ENCODE results near the gene MAP4. TPM values are rescaled to one million over a fixed set of nuclear protein-coding genes. Genes with fewer than 3 reads are reported as not detected.

Gene MAP4
- total and polyA plus RNA-seq, 3 experiments from 2014 or later, result 55.7 to 117 (median 114) TPM

DNA sequence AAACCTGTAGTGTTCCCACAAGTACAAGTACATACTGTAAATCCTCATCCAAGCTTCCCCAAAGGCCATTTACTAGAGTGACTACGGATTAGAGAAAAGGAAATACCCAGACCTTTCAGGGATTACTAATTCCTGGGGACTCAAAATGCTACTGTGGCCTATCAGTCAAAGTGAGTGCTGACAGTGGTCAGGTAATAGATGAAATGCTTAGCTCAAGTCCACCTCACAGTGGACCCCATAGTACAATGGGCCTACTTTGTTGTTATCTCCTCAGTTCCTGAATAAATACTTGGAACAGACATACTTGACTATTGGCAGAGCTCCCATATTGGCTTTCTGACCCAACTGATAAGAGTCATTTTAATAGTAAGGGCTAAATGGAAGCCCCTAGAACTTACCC lies 61.6 kb downstream of the MAP4 start:
- no peaks in the 10 kb centered on the region for H3K9me3 ChIP-seq (ENCODE audit: low read length)
- H3K27ac ChIP-seq (ENCODE audit: low read depth, low read length), result no peak overlapping the region
- Mint-ChIP-seq H3K4me1 (peaks cover 0 to 5% (median 1%) of the 10 kb centered on the region in 3 donors), H3K36me3 (peaks cover 0 to 5% (median 0%) of the 10 kb centered on the region in 3 donors), H3K4me3 (no peak overlapping the region), H3K27me3 (no peaks in the 10 kb centered on the region), H3K9me3 (no peaks in the 10 kb centered on the region), H3K27ac (no peak overlapping the region)
- ChIA-PET CTCF (no interaction called here), POLR2A (no interaction called here)
- DNase-seq, result no peak
- no peak overlapping the region for H3K4me3 ChIP-seq (ENCODE audit: low read length)
- no peaks in the 10 kb centered on the region for H3K4me1 ChIP-seq (ENCODE audit: insufficient read depth, low read length)
- H3K27me3 ChIP-seq (ENCODE audit: insufficient read depth, low read length, poor library complexity, severe bottlenecking), result no peaks in the 10 kb centered on the region
- no peaks in the 10 kb centered on the region for H3K36me3 ChIP-seq (ENCODE audit: insufficient read depth, low read length)

DNA sequence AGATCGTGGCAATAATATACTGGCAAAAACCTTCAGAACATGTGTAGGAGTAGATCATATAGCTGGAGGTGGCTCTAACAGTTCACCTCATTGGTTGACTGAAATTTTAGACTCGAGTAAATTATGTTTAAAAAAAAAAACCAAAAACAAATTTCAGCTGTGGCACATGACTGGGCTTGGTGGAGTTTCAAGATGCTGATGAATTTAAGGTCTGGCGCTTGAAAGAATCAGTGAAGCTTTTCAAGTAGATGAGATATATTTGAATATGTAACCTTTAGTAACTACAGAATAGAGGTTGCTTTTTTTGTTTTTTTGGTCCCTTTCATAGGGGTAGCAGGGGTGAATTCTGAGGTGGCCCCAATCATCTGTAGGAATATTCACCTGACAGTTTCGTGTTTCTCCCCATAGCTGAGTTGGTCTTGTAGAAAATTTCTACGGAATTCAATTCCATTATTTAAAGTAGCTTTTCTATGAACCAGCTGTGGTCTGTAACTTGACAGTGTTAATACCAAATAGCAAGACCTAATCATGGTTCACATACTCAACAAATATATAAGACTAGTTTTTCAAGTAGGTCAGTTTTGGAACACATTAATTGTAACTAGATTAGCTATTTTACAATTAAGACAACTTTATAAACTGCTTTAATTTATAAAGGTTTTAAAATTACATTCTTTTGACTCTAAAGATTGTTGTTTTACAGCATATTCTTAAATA lies 65.6 kb downstream of the MAP4 start:
- Mint-ChIP-seq H3K9me3 (no peaks in the 10 kb centered on the region), H3K4me1 (peaks cover 0 to 1% (median 0%) of the 10 kb centered on the region in 3 donors), H3K36me3 (peaks cover 0 to 6% (median 0%) of the 10 kb centered on the region in 3 donors), H3K27me3 (no peaks in the 10 kb centered on the region), H3K27ac (no peak overlapping the region), H3K4me3 (no peak overlapping the region)
- no peaks in the 10 kb centered on the region for H3K27me3 ChIP-seq (ENCODE audit: insufficient read depth, low read length, poor library complexity, severe bottlenecking)
- no peaks in the 10 kb centered on the region for H3K9me3 ChIP-seq (ENCODE audit: low read length)
- ChIA-PET CTCF (interaction anchor here (0.7 to 1.1 kb wide), 2 partner anchors 11 to 13 kb away, joined by 3 read pairs; no protein-coding TSS in a partner anchor), POLR2A (no interaction called here)
- H3K4me1 ChIP-seq (ENCODE audit: insufficient read depth, low read length), result no peaks in the 10 kb centered on the region
- DNase-seq, result no peak
- H3K4me3 ChIP-seq (ENCODE audit: low read length), result no peak overlapping the region
- no peak overlapping the region for H3K27ac ChIP-seq (ENCODE audit: low read depth, low read length)
- no peaks in the 10 kb centered on the region for H3K36me3 ChIP-seq (ENCODE audit: insufficient read depth, low read length)

DNA sequence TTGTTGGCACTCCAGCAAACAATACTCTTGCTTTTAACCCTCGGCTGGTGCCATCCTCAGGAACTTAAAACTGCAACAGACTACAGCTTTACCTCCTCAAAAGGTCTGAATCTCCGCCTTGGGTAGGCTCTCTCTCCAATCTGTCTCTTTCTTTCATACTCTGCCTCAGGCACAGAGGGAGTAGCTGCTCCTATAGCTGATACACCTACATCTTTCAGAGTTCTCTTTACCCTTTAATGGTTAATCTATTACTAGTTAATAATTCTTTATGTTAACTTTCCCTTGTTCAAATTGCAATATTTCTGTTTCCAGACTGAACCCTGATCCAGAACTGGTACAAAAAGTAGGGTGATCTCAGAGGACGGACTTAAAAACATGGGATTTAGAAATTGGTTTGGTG lies 66.2 kb downstream of the MAP4 start:
- CTCF ChIA-PET, result interaction anchor here (1.1 kb wide), 1 partner anchor 12 kb away, joined by 3 read pairs; no protein-coding TSS in a partner anchor
- H3K4me1 Mint-ChIP-seq, result peaks cover 0 to 1% (median 0%) of the 10 kb centered on the region in 3 donors

DNA sequence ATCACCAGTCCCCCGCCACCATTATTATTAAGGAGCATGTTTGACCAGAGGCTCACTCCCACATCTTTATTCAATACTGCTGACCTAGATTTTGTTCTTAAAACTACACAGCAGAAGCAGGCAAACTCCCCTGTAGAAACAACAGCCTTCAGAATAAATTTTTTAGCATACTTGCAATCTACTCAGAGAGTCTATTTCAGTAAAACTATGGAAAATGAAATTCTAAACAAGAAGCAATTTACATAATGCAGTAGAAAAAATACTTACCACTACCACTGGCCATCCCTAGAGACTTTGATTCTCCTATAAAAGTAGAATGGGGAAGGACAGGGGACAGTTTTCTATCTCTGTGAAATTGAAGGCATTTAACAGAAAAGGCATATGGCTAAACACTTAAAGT lies 76.0 kb downstream of the MAP4 start:
- Mint-ChIP-seq H3K27ac (no peak overlapping the region), H3K4me1 (peaks cover 0 to 6% (median 3%) of the 10 kb centered on the region in 3 donors), H3K27me3 (no peaks in the 10 kb centered on the region), H3K36me3 (no peaks in the 10 kb centered on the region), H3K4me3 (no peak overlapping the region), H3K9me3 (no peaks in the 10 kb centered on the region)
- no peaks in the 10 kb centered on the region for H3K4me1 ChIP-seq (ENCODE audit: insufficient read depth, low read length)
- CTCF ChIA-PET, result no interaction called here
- H3K4me3 ChIP-seq (ENCODE audit: low read length), result no peak overlapping the region
- POLR2A ChIA-PET, result no interaction called here
- no peaks in the 10 kb centered on the region for H3K27me3 ChIP-seq (ENCODE audit: insufficient read depth, low read length, poor library complexity, severe bottlenecking)
- no peak overlapping the region for H3K27ac ChIP-seq (ENCODE audit: low read depth, low read length)
- no peak for DNase-seq
- no peaks in the 10 kb centered on the region for H3K9me3 ChIP-seq (ENCODE audit: low read length)
- H3K36me3 ChIP-seq (ENCODE audit: insufficient read depth, low read length), result no peaks in the 10 kb centered on the region

More for the DNA sequence above, 66.2 kb downstream of the MAP4 start:
- no peaks in the 10 kb centered on the region for H3K9me3 Mint-ChIP-seq
- H3K27me3 Mint-ChIP-seq, result no peaks in the 10 kb centered on the region
- no peak overlapping the region for H3K27ac ChIP-seq (ENCODE audit: low read depth, low read length)
- no peaks in the 10 kb centered on the region for H3K4me1 ChIP-seq (ENCODE audit: insufficient read depth, low read length)
- no peaks in the 10 kb centered on the region for H3K27me3 ChIP-seq (ENCODE audit: insufficient read depth, low read length, poor library complexity, severe bottlenecking)
- H3K36me3 Mint-ChIP-seq, result peaks cover 0 to 6% (median 0%) of the 10 kb centered on the region in 3 donors
- H3K9me3 ChIP-seq (ENCODE audit: low read length), result no peaks in the 10 kb centered on the region
- no peak overlapping the region for H3K4me3 Mint-ChIP-seq
- H3K27ac Mint-ChIP-seq, result no peak overlapping the region
- DNase-seq, result no peak
- no peak overlapping the region for H3K4me3 ChIP-seq (ENCODE audit: low read length)
- H3K36me3 ChIP-seq (ENCODE audit: insufficient read depth, low read length), result no peaks in the 10 kb centered on the region
- POLR2A ChIA-PET, result no interaction called here

- Mint-ChIP-seq H3K4me1 (peaks cover 3 to 12% (median 6%) of the 10 kb centered on the region in 3 donors), H3K9me3 (no peaks in the 10 kb centered on the region), H3K27me3 (no peaks in the 10 kb centered on the region), H3K36me3 (peaks cover 0 to 14% (median 5%) of the 10 kb centered on the region in 3 donors), H3K27ac (peak overlapping the region in 1 of 8 donors; percentile 47), H3K4me3 (no peak overlapping the region)
- ChIA-PET CTCF (no interaction called here), POLR2A (no interaction called here)
- no peak overlapping the region for H3K4me3 ChIP-seq (ENCODE audit: low read length)
- H3K27ac ChIP-seq (ENCODE audit: low read depth, low read length), result no peak overlapping the region
- no peaks in the 10 kb centered on the region for H3K27me3 ChIP-seq (ENCODE audit: insufficient read depth, low read length, poor library complexity, severe bottlenecking)
- no peaks in the 10 kb centered on the region for H3K4me1 ChIP-seq (ENCODE audit: insufficient read depth, low read length)
- H3K9me3 ChIP-seq (ENCODE audit: low read length), result no peaks in the 10 kb centered on the region
- DNase-seq, result no peak
- H3K36me3 ChIP-seq (ENCODE audit: insufficient read depth, low read length), result peaks cover 7% of the 10 kb centered on the region
Measured at GRCh38 chr3:47932421-47932820, 83.8 kb downstream of the MAP4 start.

- peaks cover 3 to 23% (median 8%) of the 10 kb centered on the region in 3 donors for H3K36me3 Mint-ChIP-seq
- peak overlapping the region in 1 of 8 donors; percentile 17 for H3K27ac Mint-ChIP-seq
- H3K9me3 Mint-ChIP-seq, result no peaks in the 10 kb centered on the region
- H3K4me3 Mint-ChIP-seq, result no peak overlapping the region
- H3K27me3 Mint-ChIP-seq, result no peaks in the 10 kb centered on the region
- CTCF ChIA-PET, result no interaction called here
- H3K36me3 ChIP-seq (ENCODE audit: insufficient read depth, low read length), result peaks cover 10% of the 10 kb centered on the region
- H3K9me3 ChIP-seq (ENCODE audit: low read length), result no peaks in the 10 kb centered on the region
- no peak overlapping the region for H3K27ac ChIP-seq (ENCODE audit: low read depth, low read length)
- H3K27me3 ChIP-seq (ENCODE audit: insufficient read depth, low read length, poor library complexity, severe bottlenecking), result no peaks in the 10 kb centered on the region
- H3K4me3 ChIP-seq (ENCODE audit: low read length), result no peak overlapping the region
- POLR2A ChIA-PET, result interaction anchor here (0.8 kb wide), 1 partner anchor 154 kb away, joined by 3 read pairs; no protein-coding TSS in a partner anchor
- H3K4me1 Mint-ChIP-seq, result peaks cover 3 to 12% (median 6%) of the 10 kb centered on the region in 3 donors
- no peak for DNase-seq
- H3K4me1 ChIP-seq (ENCODE audit: insufficient read depth, low read length), result no peaks in the 10 kb centered on the region
Measured at GRCh38 chr3:47930979-47931378, 85.2 kb downstream of the MAP4 start.

DNA sequence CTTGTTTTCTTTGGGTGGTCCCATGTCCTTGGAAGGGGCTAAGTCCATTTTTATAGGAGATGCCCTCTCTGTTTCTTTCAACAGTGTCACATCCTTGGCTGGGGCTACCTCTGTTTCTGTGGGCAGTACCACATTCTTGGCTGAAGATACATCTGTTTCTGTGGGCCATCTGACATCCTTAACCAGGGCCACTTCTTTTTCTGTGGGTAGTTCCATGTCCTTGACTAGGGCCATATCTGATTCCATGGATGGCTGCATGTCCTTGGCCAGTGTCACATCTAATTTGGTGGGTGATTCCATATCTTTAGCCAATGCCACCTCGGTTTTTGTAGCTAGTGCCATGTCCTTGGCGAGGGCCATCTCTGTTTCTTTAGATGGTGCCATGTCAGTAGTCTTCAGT lies 99.5 kb downstream of the MAP4 start:
- Mint-ChIP-seq H3K4me1 (no peaks in the 10 kb centered on the region), H3K9me3 (no peaks in the 10 kb centered on the region), H3K4me3 (no peak overlapping the region), H3K27ac (peak overlapping the region in 1 of 8 donors; percentile 21), H3K27me3 (no peaks in the 10 kb centered on the region), H3K36me3 (peaks cover 4 to 69% (median 27%) of the 10 kb centered on the region in 3 donors)
- Histone ChIP-seq H3K27me3 (ENCODE audit: insufficient read depth, low read length, poor library complexity, severe bottlenecking) (no peaks in the 10 kb centered on the region), H3K4me3 (ENCODE audit: low read length) (no peak overlapping the region), H3K36me3 (ENCODE audit: insufficient read depth, low read length) (peaks cover 13% of the 10 kb centered on the region), H3K4me1 (ENCODE audit: insufficient read depth, low read length) (no peaks in the 10 kb centered on the region), H3K9me3 (ENCODE audit: low read length) (no peaks in the 10 kb centered on the region), H3K27ac (ENCODE audit: low read depth, low read length) (no peak overlapping the region)
- ChIA-PET POLR2A (no interaction called here), CTCF (no interaction called here)
- DNase-seq, result no peak

DNA sequence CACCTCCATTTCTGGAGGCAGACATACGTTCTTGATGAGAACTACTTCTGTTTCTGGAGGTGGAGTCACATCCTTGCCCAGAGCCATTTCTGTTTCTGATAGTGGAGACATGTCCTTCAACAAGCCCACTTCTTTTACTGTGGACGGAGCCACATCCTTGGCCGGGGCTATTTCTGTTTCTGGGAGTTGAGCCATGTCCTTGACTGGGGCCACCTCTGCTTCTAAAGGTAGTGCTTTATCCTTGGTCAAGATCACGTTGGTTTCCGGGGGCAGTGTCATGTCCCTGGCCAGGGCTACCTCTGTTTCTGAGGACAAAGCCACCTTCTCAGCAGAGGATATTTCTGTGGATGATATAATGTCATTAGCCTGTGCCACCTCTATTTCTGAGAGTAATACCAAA lies 100.0 kb downstream of the MAP4 start:
- Mint-ChIP-seq H3K4me1 (no peaks in the 10 kb centered on the region), H3K36me3 (peaks cover 4 to 69% (median 30%) of the 10 kb centered on the region in 3 donors), H3K4me3 (no peak overlapping the region), H3K27ac (no peak overlapping the region), H3K27me3 (no peaks in the 10 kb centered on the region), H3K9me3 (no peaks in the 10 kb centered on the region)
- Histone ChIP-seq H3K36me3 (ENCODE audit: insufficient read depth, low read length) (peaks cover 13% of the 10 kb centered on the region), H3K27ac (ENCODE audit: low read depth, low read length) (no peak overlapping the region), H3K9me3 (ENCODE audit: low read length) (no peaks in the 10 kb centered on the region), H3K4me1 (ENCODE audit: insufficient read depth, low read length) (no peaks in the 10 kb centered on the region), H3K4me3 (ENCODE audit: low read length) (no peak overlapping the region), H3K27me3 (ENCODE audit: insufficient read depth, low read length, poor library complexity, severe bottlenecking) (no peaks in the 10 kb centered on the region)
- ChIA-PET CTCF (no interaction called here), POLR2A (no interaction called here)
- no peak for DNase-seq

Data from CD8-positive, alpha-beta memory T cell (primary cell).